Measurements from ENCODE around the gene RGS3.

- no peak for TF ChIP-seq POLR2A (IDR thresholded peaks at IDR 0.05)
- TF ChIP-seq CTCF (IDR thresholded peaks at IDR 0.05), result peak in 2 of 12 donors; percentile 15 to 25
Observed at GRCh38 chr9:113580041-113580953, 116.8 kb downstream of the RGS3 start.
